AG08396 (cell line): Measurements from ENCODE around the gene ISLR2.

Experiments used
- DNase-seq: peaks from one replicate; pipeline ENCODE4 v3.0.0; 2012; ENCODE audit warnings: low spot score, mixed read lengths

Gene ISLR2

DNA sequence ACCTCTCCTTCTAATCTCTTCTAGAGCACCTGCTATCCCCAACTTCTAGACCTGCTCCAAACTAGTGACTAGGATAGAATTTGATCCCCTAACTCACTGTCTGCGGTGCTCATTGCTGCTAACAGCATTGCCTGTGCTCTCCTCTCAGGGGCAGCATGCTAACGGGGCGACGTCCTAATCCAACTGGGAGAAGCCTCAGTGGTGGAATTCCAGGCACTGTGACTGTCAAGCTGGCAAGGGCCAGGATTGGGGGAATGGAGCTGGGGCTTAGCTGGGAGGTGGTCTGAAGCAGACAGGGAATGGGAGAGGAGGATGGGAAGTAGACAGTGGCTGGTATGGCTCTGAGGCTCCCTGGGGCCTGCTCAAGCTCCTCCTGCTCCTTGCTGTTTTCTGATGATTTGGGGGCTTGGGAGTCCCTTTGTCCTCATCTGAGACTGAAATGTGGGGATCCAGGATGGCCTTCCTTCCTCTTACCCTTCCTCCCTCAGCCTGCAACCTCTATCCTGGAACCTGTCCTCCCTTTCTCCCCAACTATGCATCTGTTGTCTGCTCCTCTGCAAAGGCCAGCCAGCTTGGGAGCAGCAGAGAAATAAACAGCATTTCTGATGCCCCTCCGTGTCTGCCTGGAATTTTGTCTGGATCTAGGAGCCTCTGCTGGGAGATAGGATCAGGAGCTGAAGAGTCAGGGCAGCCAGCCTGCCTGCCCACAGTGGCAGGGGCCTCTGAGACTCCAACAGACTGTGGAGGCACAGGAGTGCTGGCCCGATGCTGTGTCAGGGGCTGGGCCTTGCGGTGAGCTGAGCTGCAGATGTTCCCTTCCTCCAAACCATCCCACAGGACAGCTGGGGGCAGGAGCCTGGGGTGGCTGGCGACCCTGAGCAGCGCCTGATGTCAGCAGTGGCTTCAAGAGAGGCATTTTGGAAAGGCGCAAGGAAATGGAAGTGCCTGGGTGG, 46.2 kb downstream of the ISLR2 start:
- no peak for DNase-seq

DNA sequence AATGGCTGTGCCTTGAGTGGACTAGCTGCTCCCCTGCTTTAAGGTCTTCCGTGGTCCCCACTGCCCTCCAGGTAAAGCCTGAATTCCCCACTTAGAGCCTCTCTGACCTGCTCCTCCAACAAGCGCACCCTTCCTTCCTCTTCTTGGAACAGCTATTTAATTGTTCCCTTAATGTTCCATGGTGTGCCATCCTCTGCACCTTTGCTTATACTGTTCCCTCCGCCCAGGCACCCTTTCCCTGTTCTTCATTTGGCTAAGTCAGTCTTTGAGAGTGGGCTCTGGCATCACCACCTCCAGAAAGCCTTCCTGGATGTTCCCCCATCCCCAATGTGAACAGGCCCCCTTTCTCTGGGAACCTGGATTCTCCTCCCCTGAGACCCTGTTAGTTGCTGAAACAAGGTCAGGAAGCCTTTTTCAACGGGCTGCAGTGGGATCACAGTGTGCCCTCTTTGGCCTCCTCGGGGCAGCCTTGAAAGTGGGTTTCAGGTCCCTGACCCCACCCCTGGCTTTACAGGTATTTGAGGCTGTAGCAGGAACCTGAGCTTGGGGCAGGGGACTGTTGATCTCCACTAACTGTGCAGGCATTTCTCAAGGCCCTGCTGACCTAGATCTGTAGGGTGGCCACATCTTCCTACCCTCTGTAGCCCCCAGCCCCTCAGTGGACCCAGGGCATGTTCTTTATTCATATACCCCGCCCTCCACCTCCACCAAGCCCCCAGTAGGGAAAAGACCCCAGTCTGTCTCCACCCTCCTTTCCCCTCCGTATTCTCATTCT, 48.1 kb downstream of the ISLR2 start:
- no peak for DNase-seq

DNA sequence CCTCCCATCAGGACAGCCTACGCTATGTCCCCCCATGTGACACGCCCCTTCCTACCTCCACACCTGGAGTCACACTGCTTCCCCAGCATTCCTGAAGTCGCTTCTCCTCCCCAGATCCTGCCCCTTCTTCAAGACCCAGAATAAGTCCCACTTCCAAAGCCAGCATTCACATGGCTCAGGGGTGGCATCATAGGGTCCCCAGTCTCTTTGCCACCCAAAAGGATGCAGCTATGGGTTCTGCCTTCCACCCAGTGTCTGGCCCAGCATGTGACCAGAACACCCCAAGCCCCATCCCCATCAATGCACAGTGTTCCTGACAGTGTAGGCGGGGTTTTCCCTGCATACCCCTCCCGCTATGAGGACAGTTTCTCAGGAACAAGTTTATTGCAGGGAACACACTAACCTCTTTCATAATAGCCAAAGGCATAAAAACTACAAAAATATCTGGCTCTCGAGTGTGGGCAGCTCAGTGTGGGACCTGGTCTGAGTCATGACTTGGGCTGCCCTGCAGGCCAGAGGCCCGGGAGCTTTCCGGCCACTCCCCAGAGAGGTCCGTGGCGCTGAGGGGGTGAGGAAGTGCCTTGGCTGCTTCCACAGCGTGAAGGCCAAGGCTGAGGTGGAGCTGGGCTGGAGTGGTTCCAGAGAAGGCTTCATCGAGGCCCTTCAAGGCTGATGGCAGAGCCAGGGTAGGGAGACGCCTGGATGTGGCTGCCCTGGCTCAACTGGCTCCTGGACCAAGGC, 48.9 kb downstream of the ISLR2 start:
- DNase-seq, result peak; percentile 93

DNA sequence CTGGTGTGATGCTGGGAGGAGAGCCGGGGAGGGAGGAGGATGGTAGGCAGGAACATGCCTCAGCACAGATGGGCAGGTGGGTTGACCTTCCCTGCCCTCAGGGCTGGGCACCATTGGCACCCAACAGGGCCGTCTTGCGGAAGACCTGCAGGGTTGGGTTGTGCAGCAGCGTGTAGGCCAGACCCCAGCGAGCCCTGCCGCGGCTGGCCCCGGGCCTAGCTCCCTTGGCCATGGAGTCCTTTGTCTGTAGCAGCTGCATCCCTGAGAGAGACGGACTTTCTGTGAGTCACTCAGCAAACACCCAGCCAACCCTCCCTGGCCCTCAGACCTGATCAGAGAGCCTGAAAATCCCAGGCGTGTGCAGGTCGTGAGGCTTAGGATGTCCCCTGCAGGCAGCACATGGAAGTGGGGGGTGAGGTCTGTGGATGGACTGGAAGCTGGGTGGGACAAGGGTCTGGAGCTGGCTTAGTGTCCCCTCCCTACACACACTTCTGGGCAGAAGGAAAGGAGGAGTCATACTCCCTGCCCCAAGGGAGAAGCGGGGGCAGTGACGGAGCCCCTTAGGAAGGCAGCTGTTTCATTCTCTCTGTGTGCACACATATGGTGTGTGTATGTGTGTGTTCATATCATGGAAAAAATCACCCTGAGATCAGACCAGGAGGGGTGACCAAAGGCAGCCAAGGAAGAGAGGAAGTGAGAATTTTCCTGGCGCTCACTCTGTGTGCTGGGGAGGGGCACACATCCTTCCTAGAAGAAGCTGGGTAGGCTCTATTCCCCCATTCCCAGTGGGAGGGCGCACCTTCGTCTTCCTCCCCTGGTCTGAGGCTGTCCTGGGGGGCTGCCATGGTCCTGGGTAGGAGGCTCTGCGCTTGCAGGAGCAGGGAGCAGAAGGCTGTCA, 49.8 kb downstream of the ISLR2 start:
- no peak for DNase-seq

DNA sequence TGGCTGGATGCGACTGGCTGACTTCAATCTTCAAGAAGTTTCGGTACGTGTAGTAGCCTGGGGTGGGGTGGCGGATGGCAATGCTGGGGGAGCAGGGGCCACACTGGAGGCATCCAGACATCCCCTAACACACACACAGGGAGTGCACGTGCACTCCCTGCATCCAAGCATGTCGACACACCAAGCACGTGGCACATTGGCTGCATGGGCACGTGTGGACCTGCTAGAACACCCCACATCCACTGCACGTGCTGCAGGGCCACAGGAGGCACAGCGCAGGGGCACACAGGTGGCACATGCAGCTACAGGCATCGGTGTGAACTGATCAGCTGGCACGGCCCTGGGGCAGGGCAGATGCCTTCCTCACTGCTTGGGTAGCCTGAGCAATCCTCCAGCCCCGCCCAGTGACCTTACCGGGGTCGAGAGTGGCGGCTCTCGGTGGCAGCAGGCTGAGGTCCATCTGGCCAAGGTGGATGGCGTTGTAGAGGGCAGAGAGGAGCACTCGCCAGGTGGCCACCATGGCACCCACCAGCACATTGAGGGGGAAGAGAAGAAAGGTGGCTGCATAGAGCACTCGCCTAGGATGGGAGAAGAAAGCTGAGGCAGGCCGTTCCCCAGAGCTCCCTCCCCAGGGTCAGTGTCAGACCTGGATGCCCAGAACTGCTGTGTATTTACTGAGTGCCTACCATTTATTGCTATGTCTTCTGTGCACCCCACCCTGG, 50.7 kb downstream of the ISLR2 start:
- DNase-seq, result no peak

DNA sequence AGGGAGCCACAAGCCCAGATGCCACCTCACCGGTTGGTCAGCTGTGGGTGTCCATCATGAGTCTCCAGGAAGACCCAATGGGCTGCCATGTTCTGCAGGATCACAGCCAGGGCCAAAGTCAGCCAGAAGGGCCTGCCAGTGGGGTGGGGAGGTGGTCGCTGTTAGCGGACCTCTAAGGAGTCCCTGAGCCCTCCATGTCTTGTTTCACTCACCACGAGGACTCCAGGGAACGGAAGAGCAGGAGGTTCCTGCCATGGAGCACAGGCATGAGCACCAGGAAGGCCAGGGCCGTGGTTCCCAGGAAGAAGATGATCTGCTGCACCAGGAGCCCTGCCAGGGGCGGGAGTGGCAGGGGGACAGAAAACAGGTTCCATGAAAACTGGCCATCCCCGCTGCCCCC, 51.7 kb downstream of the ISLR2 start:
- no peak for DNase-seq

DNA sequence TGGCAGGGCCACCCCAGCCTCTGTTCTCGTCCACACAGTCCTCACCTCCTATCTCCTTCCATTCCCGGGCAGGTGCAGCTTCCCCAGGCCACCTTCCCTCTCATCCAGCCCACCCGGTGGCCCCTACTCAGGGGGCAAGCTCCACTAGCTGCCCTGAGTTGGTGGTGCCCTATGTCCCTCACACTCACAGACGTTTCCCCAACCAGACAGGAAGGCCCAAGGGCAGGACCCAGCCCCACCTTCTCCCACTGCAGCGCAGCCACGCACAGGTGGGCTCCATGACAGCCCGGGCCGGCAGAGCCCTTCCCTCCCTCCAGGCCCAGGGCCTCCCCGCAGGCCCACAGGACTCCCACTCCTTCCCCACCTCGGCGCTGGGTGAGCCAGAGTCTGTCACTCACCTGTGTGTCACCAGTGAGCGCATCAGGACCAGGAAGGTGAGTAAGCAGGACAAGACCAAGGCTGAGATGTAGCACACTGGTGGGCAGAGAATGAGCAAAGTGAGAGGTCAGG, 54.3 kb downstream of the ISLR2 start:
- DNase-seq, result no peak

DNA sequence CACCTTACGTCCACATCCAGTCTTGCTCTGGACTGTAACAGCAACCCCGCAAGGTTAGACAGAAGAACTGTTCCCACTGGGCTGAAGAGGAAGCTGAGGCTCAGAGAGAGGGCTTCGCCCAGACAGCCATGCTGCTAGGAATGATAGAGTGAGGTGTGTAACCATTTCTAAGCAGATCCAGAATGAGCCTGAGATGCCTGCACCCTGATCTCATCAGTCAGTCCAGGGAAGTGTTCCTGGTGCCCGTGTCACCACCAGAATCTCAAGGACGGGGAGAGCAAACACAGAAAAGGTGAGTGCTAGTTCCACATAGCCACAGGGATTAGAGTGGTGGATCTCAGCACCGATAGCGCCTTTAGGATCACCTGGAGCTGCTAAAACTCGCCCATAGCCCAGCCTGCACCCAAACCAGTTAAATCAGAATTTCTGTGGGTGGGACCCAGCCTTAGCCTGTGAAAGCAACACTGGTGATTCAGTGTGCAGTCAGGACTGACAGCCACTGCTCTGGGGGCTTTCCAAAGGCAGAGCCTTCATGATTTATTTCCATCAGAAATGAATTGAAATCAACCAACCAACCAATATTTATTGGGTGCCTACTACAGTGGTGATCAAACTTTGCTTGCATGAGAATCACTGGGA, 55.4 kb downstream of the ISLR2 start:
- DNase-seq, result no peak
